HG02678 (cell line): Measurements from ENCODE around the gene ARFGEF3.

Experiments
- ATAC-seq: cut with Tn5 transposase; IDR thresholded peaks from one replicate; pipeline ENCODE4 v1.9.1; 2021; ENCODE audit warnings: mild to moderate bottlenecking, moderate library complexity; ENCODE audit not compliant: unreplicated experiment

ARFGEF3 gene

GRCh38 chr6:138162955-138163575 lies 1.3 kb downstream of the ARFGEF3 start:
- no peak for ATAC-seq

GRCh38 chr6:138175596-138175995 lies 13.9 kb downstream of the ARFGEF3 start:
- no peak for ATAC-seq

GRCh38 chr6:138176652-138177232 lies 15.0 kb downstream of the ARFGEF3 start:
- ATAC-seq = no peak

GRCh38 chr6:138182939-138183789 lies 21.4 kb downstream of the ARFGEF3 start:
- ATAC-seq = no peak

- ATAC-seq = no peak
Measured at GRCh38 chr6:138183790-138184134, 22.0 kb downstream of the ARFGEF3 start.

GRCh38 chr6:138184230-138184629 lies 22.5 kb downstream of the ARFGEF3 start:
- no peak for ATAC-seq

- ATAC-seq = no peak
Measured at GRCh38 chr6:138187156-138187555, 25.4 kb downstream of the ARFGEF3 start.

- ATAC-seq = no peak
Measured at GRCh38 chr6:138188278-138188941, 26.7 kb downstream of the ARFGEF3 start.

- ATAC-seq = no peak
Measured at GRCh38 chr6:138194287-138194686, 32.5 kb downstream of the ARFGEF3 start.

GRCh38 chr6:138196122-138196738 lies 34.5 kb downstream of the ARFGEF3 start:
- no peak for ATAC-seq

- ATAC-seq = no peak
Measured at GRCh38 chr6:138197570-138197969, 35.8 kb downstream of the ARFGEF3 start.

- ATAC-seq = no peak
Measured at GRCh38 chr6:138198430-138199091, 36.8 kb downstream of the ARFGEF3 start.

- no peak for ATAC-seq
Measured at GRCh38 chr6:138201836-138202235, 40.1 kb downstream of the ARFGEF3 start.

- no peak for ATAC-seq
Measured at GRCh38 chr6:138203315-138203714, 41.6 kb downstream of the ARFGEF3 start.

- no peak for ATAC-seq
Measured at GRCh38 chr6:138204303-138204702, 42.6 kb downstream of the ARFGEF3 start.

- ATAC-seq = no peak
Measured at GRCh38 chr6:138204792-138205384, 43.1 kb downstream of the ARFGEF3 start.

- no peak for ATAC-seq
Measured at GRCh38 chr6:138205437-138206094, 43.8 kb downstream of the ARFGEF3 start.

GRCh38 chr6:138206862-138207261 lies 45.1 kb downstream of the ARFGEF3 start:
- ATAC-seq = no peak

GRCh38 chr6:138211048-138211581 lies 49.4 kb downstream of the ARFGEF3 start:
- no peak for ATAC-seq
